Spleen (tissue), 7 donors: ENCODE measurements around the gene PLEKHA7.

Experiments
- POLR2A ChIP-seq, 3 donors: fragments of 450-650 bp; IDR thresholded peaks; one replicate each; pipeline ENCODE4 v1.5.1; 2017; ENCODE audit warnings: antibody characterized with exemption in 3 of 3, mild to moderate bottlenecking in 1 of 3
- TF ChIP-seq, protein P1 (sequence below), 11 experiments: fragments of 200-600 bp in 7 of 11; fragments of 450-650 bp in 4 of 11; sonication (generic) in 4 of 11; IDR thresholded peaks in 8 of 11; conservative IDR thresholded peaks in 3 of 11; 1 replicate in 7 of 11; 2 replicates in 4 of 11; pipeline versions ENCODE4 v1.4.0 to v1.8.0; 2016 to 2021; ENCODE audit warnings: antibody characterized with exemption in 11 of 11, inconsistent platforms in 4 of 11, mild to moderate bottlenecking in 1 of 11
- donor health status: DM: no; HTN: no; CAD: no; lungs with moderate emphysema.
- donor health status: DM: no; HTN: no; CAD: no.
- donor health status: DM: no; HTN: no; CAD: no.

DNA sequence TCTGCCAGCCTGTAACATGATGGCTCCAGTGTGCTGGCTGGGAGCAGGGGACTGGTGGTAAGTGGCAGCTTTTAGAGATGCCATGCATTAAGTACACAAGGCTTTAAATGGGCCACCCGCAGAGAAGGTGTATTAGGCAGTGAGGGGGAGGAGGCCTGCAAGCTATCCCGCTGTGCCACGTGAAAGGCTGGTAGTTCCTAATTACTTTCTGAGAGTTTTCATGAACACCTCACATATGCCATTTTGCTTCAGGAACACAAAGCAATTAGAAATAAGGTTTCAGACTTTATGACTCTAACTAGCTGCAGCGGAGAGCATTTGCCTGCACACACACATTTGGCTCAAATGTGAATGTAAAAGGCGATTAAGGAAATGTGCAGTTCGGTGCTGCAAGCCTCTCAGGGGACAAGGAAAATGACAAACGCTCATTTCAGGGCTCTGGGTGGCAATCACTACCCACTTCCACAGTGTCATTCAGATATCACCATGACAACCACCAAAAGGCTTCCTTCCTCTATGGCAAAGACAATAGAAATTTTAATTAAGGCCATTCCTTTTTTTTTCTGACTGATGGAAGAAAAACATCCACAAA lies 116.6 kb downstream of the PLEKHA7 start:
- TF ChIP-seq, protein P1, sequence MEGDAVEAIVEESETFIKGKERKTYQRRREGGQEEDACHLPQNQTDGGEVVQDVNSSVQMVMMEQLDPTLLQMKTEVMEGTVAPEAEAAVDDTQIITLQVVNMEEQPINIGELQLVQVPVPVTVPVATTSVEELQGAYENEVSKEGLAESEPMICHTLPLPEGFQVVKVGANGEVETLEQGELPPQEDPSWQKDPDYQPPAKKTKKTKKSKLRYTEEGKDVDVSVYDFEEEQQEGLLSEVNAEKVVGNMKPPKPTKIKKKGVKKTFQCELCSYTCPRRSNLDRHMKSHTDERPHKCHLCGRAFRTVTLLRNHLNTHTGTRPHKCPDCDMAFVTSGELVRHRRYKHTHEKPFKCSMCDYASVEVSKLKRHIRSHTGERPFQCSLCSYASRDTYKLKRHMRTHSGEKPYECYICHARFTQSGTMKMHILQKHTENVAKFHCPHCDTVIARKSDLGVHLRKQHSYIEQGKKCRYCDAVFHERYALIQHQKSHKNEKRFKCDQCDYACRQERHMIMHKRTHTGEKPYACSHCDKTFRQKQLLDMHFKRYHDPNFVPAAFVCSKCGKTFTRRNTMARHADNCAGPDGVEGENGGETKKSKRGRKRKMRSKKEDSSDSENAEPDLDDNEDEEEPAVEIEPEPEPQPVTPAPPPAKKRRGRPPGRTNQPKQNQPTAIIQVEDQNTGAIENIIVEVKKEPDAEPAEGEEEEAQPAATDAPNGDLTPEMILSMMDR (IDR thresholded peaks at IDR 0.05 in 8 of 11, conservative IDR thresholded peaks at IDR 0.05 in 3 of 11): no peak
- TF ChIP-seq POLR2A (IDR thresholded peaks at IDR 0.05): no peak
